DND-41 (cell line): ENCODE results near the gene MYO1E.

ENCODE experiments used
- ATAC-seq: fragments of 200-7000 bp; cut with Tn5 transposase; 3 replicates; pipeline ENCODE4 v1.9.1; 2021; ENCODE audit warnings: low read depth; ENCODE audit not compliant: insufficient read depth
- DNase-seq: peaks from one replicate; pipeline ENCODE4 v3.0.0-alpha.2; 2020
- H2AFZ ChIP-seq: 2 replicates; pipeline ENCODE4 v1.6.0; 2012; ENCODE audit warnings: low read depth, low read length
- H3K27ac ChIP-seq: 2 replicates; pipeline ENCODE4 v1.5.1; 2012; ENCODE audit warnings: low read length, inconsistent platforms
- H3K27me3 ChIP-seq: fragments of 200-600 bp; sonication (generic); 2 replicates; pipeline ENCODE4 v1.6.0; 2012; ENCODE audit warnings: low read length, mild to moderate bottlenecking, inconsistent platforms; ENCODE audit not compliant: insufficient read depth, poor library complexity
- H3K36me3 ChIP-seq: 2 replicates; pipeline ENCODE4 v1.5.1; 2012; ENCODE audit warnings: low read length, inconsistent platforms; ENCODE audit not compliant: insufficient read depth
- H3K4me1 ChIP-seq: 2 replicates; pipeline ENCODE4 v1.5.1; 2012; ENCODE audit warnings: mild to moderate bottlenecking, low read length; ENCODE audit not compliant: insufficient read depth
- H3K4me2 ChIP-seq: 2 replicates; pipeline ENCODE4 v1.6.0; 2012; ENCODE audit warnings: mild to moderate bottlenecking, moderate library complexity, low read length, inconsistent platforms; ENCODE audit not compliant: insufficient read depth
- H3K4me3 ChIP-seq, 2 experiments: fragments of 200-600 bp in 1 of 2; shearing (Covaris generic) in 1 of 2; 2 replicates each; pipeline ENCODE4 v1.5.1; 2012 to 2016; ENCODE audit warnings: inconsistent platforms in 2 of 2, low read length in 2 of 2, mild to moderate bottlenecking in 2 of 2, low read depth in 1 of 2, moderate library complexity in 1 of 2
- H3K79me2 ChIP-seq: 2 replicates; pipeline ENCODE4 v1.6.0; 2012; ENCODE audit warnings: low read length, inconsistent platforms; ENCODE audit not compliant: insufficient read depth
- H3K9ac ChIP-seq: 2 replicates; pipeline ENCODE4 v1.6.0; 2012; ENCODE audit warnings: low read depth, mild to moderate bottlenecking, inconsistent platforms, low read length, moderate library complexity
- H3K9me3 ChIP-seq: 2 replicates; pipeline ENCODE4 v1.5.1; 2012; ENCODE audit warnings: low read length, moderate library complexity, mild to moderate bottlenecking, inconsistent platforms; ENCODE audit not compliant: insufficient read depth, severe bottlenecking
- H4K20me1 ChIP-seq: 2 replicates; pipeline ENCODE4 v1.6.0; 2012; ENCODE audit warnings: low read length; ENCODE audit not compliant: insufficient read depth
- CTCF ChIP-seq: IDR thresholded peaks from 2 replicates; pipeline ENCODE4 v1.5.1; 2012; ENCODE audit warnings: borderline replicate concordance, low read length, moderate library complexity, mild to moderate bottlenecking; ENCODE audit not compliant: poor library complexity, severe bottlenecking; ENCODE audit errors: extremely low read depth
- EZH2 ChIP-seq: IDR thresholded peaks from 3 replicates; pipeline ENCODE4 v1.6.1; 2012; ENCODE audit warnings: borderline replicate concordance, low read depth, mild to moderate bottlenecking, moderate library complexity, low read length, inconsistent platforms; ENCODE audit not compliant: severe bottlenecking

Gene MYO1E

GRCh38 chr15:59194639-59195325 is 177.9 kb downstream of the MYO1E start:
- TF ChIP-seq CTCF (no peak), EZH2 (no peak)
- H3K27ac ChIP-seq = no peak overlapping the region
- H3K4me2 ChIP-seq = no peak overlapping the region
- no peaks in the 10 kb centered on the region for H3K9me3 ChIP-seq
- ATAC-seq (peak; percentile 45; the same call in 1 of the 3 replicates), DNase-seq (peak; percentile 5)
- H2AFZ ChIP-seq = no peak overlapping the region
- H3K27me3 ChIP-seq = peaks cover 7% of the 10 kb centered on the region
- H3K4me3 ChIP-seq = no peak overlapping the region
- H3K9ac ChIP-seq = no peak overlapping the region
- H3K79me2 ChIP-seq = no peaks in the 10 kb centered on the region
- no peaks in the 10 kb centered on the region for H4K20me1 ChIP-seq
- H3K4me1 ChIP-seq = no peaks in the 10 kb centered on the region
- no peaks in the 10 kb centered on the region for H3K36me3 ChIP-seq

- Histone ChIP-seq H3K4me2 (no peak overlapping the region), H3K27ac (no peak overlapping the region), H4K20me1 (no peaks in the 10 kb centered on the region), H3K9me3 (no peaks in the 10 kb centered on the region), H3K9ac (no peak overlapping the region), H3K36me3 (no peaks in the 10 kb centered on the region), H3K4me3 (no peak overlapping the region), H3K4me1 (no peaks in the 10 kb centered on the region), H3K79me2 (no peaks in the 10 kb centered on the region), H3K27me3 (peaks cover 5% of the 10 kb centered on the region), H2AFZ (no peak overlapping the region)
- no peak for DNase-seq
- ATAC-seq = no peak
- TF ChIP-seq EZH2 (no peak), CTCF (no peak)
Observed at GRCh38 chr15:59191855-59192237, 180.8 kb downstream of the MYO1E start.

DNA sequence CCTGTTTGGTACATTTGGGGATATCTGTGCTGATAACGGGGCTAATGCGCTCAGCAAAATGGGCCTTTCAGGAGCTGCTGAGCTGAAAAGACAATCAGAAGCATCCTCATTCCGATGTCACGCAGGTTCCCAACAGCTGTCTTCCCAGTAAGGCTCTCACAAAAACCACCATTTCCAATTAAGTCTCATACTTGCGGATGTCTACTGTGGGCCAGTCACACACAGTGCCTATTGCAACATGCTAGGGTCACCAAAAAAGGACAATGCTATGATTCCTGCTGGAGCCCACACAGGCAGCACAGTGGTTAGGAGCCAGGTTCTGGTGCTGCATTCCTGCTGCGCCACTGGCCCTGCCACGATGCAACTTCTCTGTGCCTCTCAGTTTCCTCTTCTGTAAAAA is 182.4 kb downstream of the MYO1E start:
- no peaks in the 10 kb centered on the region for H4K20me1 ChIP-seq
- H3K4me1 ChIP-seq = no peaks in the 10 kb centered on the region
- no peak overlapping the region for H2AFZ ChIP-seq
- H3K4me2 ChIP-seq = no peak overlapping the region
- no peak overlapping the region for H3K9ac ChIP-seq
- no peak overlapping the region for H3K27ac ChIP-seq
- no peak for ATAC-seq
- no peaks in the 10 kb centered on the region for H3K79me2 ChIP-seq
- no peak overlapping the region for H3K4me3 ChIP-seq
- TF ChIP-seq EZH2 = no peak
- TF ChIP-seq CTCF = no peak
- no peak for DNase-seq
- peaks cover 10% of the 10 kb centered on the region for H3K27me3 ChIP-seq
- no peaks in the 10 kb centered on the region for H3K36me3 ChIP-seq
- H3K9me3 ChIP-seq = no peaks in the 10 kb centered on the region

DNA sequence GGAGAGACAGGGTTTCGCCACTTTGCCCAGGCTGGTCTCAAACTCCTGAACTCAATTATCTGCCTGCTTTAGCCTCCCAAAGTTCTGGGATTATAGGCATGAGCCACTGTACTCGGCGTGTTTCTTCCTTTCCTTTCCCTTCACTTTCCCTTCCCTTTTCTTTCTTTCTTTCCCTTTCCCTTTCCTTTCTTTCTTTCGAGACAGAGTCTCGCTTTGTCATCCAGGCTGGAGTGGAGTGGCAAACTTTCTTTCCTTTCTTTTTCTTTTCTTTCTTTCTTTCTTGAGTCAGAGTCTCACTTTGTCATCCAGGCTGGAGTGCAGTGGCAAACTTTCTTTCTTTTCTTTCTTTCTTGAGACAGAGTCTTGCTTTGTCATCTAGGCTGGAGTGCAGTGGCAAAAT is 183.4 kb downstream of the MYO1E start:
- Histone ChIP-seq H3K27me3 (peaks cover 10% of the 10 kb centered on the region), H3K79me2 (no peaks in the 10 kb centered on the region), H3K36me3 (no peaks in the 10 kb centered on the region), H3K27ac (no peak overlapping the region), H3K9ac (no peak overlapping the region), H3K9me3 (no peaks in the 10 kb centered on the region), H3K4me3 (no peak overlapping the region), H2AFZ (no peak overlapping the region), H4K20me1 (no peaks in the 10 kb centered on the region), H3K4me1 (no peaks in the 10 kb centered on the region), H3K4me2 (no peak overlapping the region)
- no peak for DNase-seq
- ATAC-seq = no peak
- no peak for TF ChIP-seq CTCF
- TF ChIP-seq EZH2 = no peak
